G401.6 (cell line): ENCODE results near the gene EVI2B.
"Not testable (repeated sequence)": the region's sequence is repeated elsewhere in the genome, so short reads cannot be mapped to it uniquely, and the experiment has no call there.

Experiments used
- FAIRE-seq: peaks from 2 replicates; lab custom pipeline; 2012; peaks lifted over from hg19 to GRCh38; lab: Jason Lieb, UNC

Gene EVI2B

GRCh38 chr17:31313982-31314781 is at the start of gene EVI2B:
EVI2B (minus strand) TSS chr17:31314054; CDS start chr17:31305609, 8,445 bp downstream.
- FAIRE-seq, result no peak

- no peak for FAIRE-seq
Observed at GRCh38 chr17:31357839-31358394, 44.1 kb upstream of the EVI2B start.

GRCh38 chr17:31357091-31357490 is 43.2 kb upstream of the EVI2B start:
- no peak for FAIRE-seq

- FAIRE-seq, result no peak
Observed at GRCh38 chr17:31355935-31356334, 42.1 kb upstream of the EVI2B start.

- FAIRE-seq, result no peak
Observed at GRCh38 chr17:31349454-31349853, 35.6 kb upstream of the EVI2B start.

- FAIRE-seq, result not testable (repeated sequence)
Observed at GRCh38 chr17:31345191-31345747, 31.4 kb upstream of the EVI2B start.

- FAIRE-seq, result no peak
Observed at GRCh38 chr17:31339906-31340661, 26.2 kb upstream of the EVI2B start.

GRCh38 chr17:31329221-31329620 is 15.4 kb upstream of the EVI2B start:
- FAIRE-seq, result no peak

GRCh38 chr17:31328160-31328535 is 14.3 kb upstream of the EVI2B start:
- FAIRE-seq, result no peak

GRCh38 chr17:31327534-31328159 is 13.8 kb upstream of the EVI2B start:
- FAIRE-seq, result no peak

- no peak for FAIRE-seq
Observed at GRCh38 chr17:31323551-31323950, 9.7 kb upstream of the EVI2B start.

GRCh38 chr17:31321966-31322365 is 8.1 kb upstream of the EVI2B start:
- FAIRE-seq, result no peak

GRCh38 chr17:31321481-31321880 is 7.6 kb upstream of the EVI2B start, which contains the start of gene EVI2A:
EVI2A (minus strand) TSS chr17:31321622; CDS start chr17:31319013, 2,609 bp downstream.
- no peak for FAIRE-seq

GRCh38 chr17:31320791-31321190 is 6.9 kb upstream of the EVI2B start:
- no peak for FAIRE-seq

GRCh38 chr17:31320241-31320640 is 6.4 kb upstream of the EVI2B start:
- no peak for FAIRE-seq

- no peak for FAIRE-seq
Observed at GRCh38 chr17:31318851-31319661, 5.2 kb upstream of the EVI2B start.

GRCh38 chr17:31318298-31318801 is 4.5 kb upstream of the EVI2B start:
- FAIRE-seq, result no peak

GRCh38 chr17:31314782-31315100 is 887 bp upstream of the EVI2B start:
- FAIRE-seq, result no peak

GRCh38 chr17:31312223-31312622 is 1.6 kb downstream of the EVI2B start:
- FAIRE-seq, result not testable (repeated sequence)

GRCh38 chr17:31311526-31311925 is 2.3 kb downstream of the EVI2B start:
- FAIRE-seq, result no peak

GRCh38 chr17:31310886-31311285 is 3.0 kb downstream of the EVI2B start:
- no peak for FAIRE-seq
